GM12878 (cell line): ENCODE data around the gene MAP2K4. TPM values are rescaled to one million over a fixed set of nuclear protein-coding genes. Genes with fewer than 3 reads are reported as not detected.

ENCODE experiments used
- ATAC-seq: fragments of 200-7000 bp; cut with Tn5 transposase; 3 replicates; pipeline ENCODE4 v1.9.1; 2020; ENCODE audit warnings: mild to moderate bottlenecking, moderate library complexity
- BruUV-seq: library from RNA; stranded (reverse); fragments of 400-500 nt; replicated peaks from 2 replicates; lab custom pipeline; 2021; lab: Mats Ljungman, UMichigan
- CTCF ChIA-PET: fragments of 300-600 bp; sonication (Branson Sonifier 250); formaldehyde crosslinking; extraction: SDS; loops from one replicate; lab custom pipeline; 2021; ENCODE audit warnings: inconsistent platforms; lab: Yijun Ruan, JAX
- POLR2A ChIA-PET: fragments of 350-600 bp; formaldehyde crosslinking; extraction: SDS; loops from one replicate; lab custom pipeline; 2021; ENCODE audit warnings: inconsistent platforms; lab: Charles Lee
- RAD21 ChIA-PET: fragments of 300-600 bp; sonication (Branson Sonifier 250); formaldehyde crosslinking; loops from one replicate; lab custom pipeline; 2023; ENCODE audit warnings: antibody characterized with exemption; ENCODE audit not compliant: unreplicated experiment; lab: Charles Lee
- SMC1A ChIA-PET: fragments of 300-600 bp; sonication (Branson Sonifier 250); formaldehyde crosslinking; loops from one replicate; lab custom pipeline; 2023; ENCODE audit not compliant: unreplicated experiment, uncharacterized antibody; lab: Charles Lee
- DNase-seq: peaks from one replicate; pipeline ENCODE4 v3.0.0-alpha.2; 2011; ENCODE audit warnings: low read depth, low spot score
- FAIRE-seq: peaks from 3 replicates; lab custom pipeline; 2011; peaks lifted over from hg19 to GRCh38; lab: Jason Lieb, UNC
- H2AFZ ChIP-seq: 2 replicates; pipeline ENCODE4 v1.6.0; 2011; ENCODE audit warnings: low read depth, low read length, control low read depth; ENCODE audit not compliant: control insufficient read depth
- H3K27ac ChIP-seq: 2 replicates; pipeline ENCODE4 v1.5.1; 2011; ENCODE audit warnings: control low read depth; ENCODE audit not compliant: control insufficient read depth, insufficient read depth
- H3K27me3 ChIP-seq, 2 experiments: replicated peaks in 1 of 2; 2 replicates each; pipeline versions ENCODE4 v1.6.0 to v1.6.1; 2011; ENCODE audit warnings: low read length in 1 of 2; ENCODE audit not compliant: control insufficient read depth in 2 of 2, insufficient read depth in 2 of 2
- H3K36me3 ChIP-seq, 2 experiments: 2 replicates each; pipeline ENCODE4 v1.5.1; 2011; ENCODE audit warnings: low read length in 1 of 2; ENCODE audit not compliant: control insufficient read depth in 2 of 2, insufficient read depth in 2 of 2
- H3K4me1 ChIP-seq: 2 replicates; pipeline ENCODE4 v1.6.1; 2011; ENCODE audit warnings: mild to moderate bottlenecking, low read length, moderate library complexity, mixed read lengths; ENCODE audit not compliant: control insufficient read depth, insufficient read depth
- H3K4me2 ChIP-seq: 2 replicates; pipeline ENCODE4 v1.6.0; 2011; ENCODE audit warnings: control low read depth; ENCODE audit not compliant: control insufficient read depth, insufficient read depth
- H3K4me3 ChIP-seq: fragments of 200-600 bp; sonication (generic); 2 replicates; pipeline ENCODE4 v1.5.1; 2016
- H3K79me2 ChIP-seq: 2 replicates; pipeline ENCODE4 v1.6.0; 2011; ENCODE audit warnings: low read length; ENCODE audit not compliant: control insufficient read depth, insufficient read depth
- H3K9ac ChIP-seq: 2 replicates; pipeline ENCODE4 v1.8.0; 2011; ENCODE audit warnings: low read length, control low read depth, mixed read lengths; ENCODE audit not compliant: control insufficient read depth, insufficient read depth
- H3K9me3 ChIP-seq: replicated peaks from 3 replicates; pipeline ENCODE4 v1.5.1; 2011; ENCODE audit warnings: mild to moderate bottlenecking, low read length; ENCODE audit not compliant: control insufficient read depth, insufficient read depth
- H4K20me1 ChIP-seq: 2 replicates; pipeline ENCODE4 v1.6.0; 2011; ENCODE audit not compliant: control insufficient read depth, insufficient read depth
- CBFB ChIP-seq: IDR thresholded peaks from 2 replicates; pipeline ENCODE4 v1.6.1; 2016; ENCODE audit warnings: antibody characterized with exemption, low read depth
- CHD1 ChIP-seq: IDR thresholded peaks from 2 replicates; pipeline ENCODE4 v1.6.1; 2012; ENCODE audit warnings: low read depth, low read length, improper control_type of control experiment
- CHD4 ChIP-seq: fragments of 200-600 bp; sonication (generic); IDR thresholded peaks from 2 replicates; pipeline ENCODE4 v1.6.1; 2016; ENCODE audit warnings: mild to moderate bottlenecking
- HCFC1 ChIP-seq: fragments of 150-350 bp; IDR thresholded peaks from 2 replicates; pipeline ENCODE4 v1.6.1; 2014; ENCODE audit warnings: low read length
- HDGF ChIP-seq: fragments of 450-650 bp; IDR thresholded peaks from 2 replicates; pipeline ENCODE4 v1.6.1; 2016; ENCODE audit warnings: antibody characterized with exemption
- NFXL1 ChIP-seq: fragments of 450-650 bp; IDR thresholded peaks from 2 replicates; pipeline ENCODE4 v1.6.1; 2017; ENCODE audit warnings: antibody characterized with exemption, mild to moderate bottlenecking, borderline replicate concordance
- PAX8 ChIP-seq: fragments of 450-650 bp; IDR thresholded peaks from 2 replicates; pipeline ENCODE4 v1.6.1; 2017; ENCODE audit warnings: mild to moderate bottlenecking, moderate library complexity
- POU2F2 ChIP-seq: IDR thresholded peaks from 3 replicates; pipeline ENCODE4 v1.6.1; 2011; ENCODE audit warnings: low read depth, mild to moderate bottlenecking, low read length, borderline replicate concordance
- RELA ChIP-seq: fragments of 450-650 bp; IDR thresholded peaks from 2 replicates; pipeline ENCODE4 v1.8.0; 2014; ENCODE audit warnings: borderline replicate concordance; ENCODE audit not compliant: partially characterized antibody
- TCF12 ChIP-seq: IDR thresholded peaks from 2 replicates; pipeline ENCODE4 v1.6.1; 2011; ENCODE audit warnings: low read depth, mild to moderate bottlenecking, low read length
- TCF7 ChIP-seq: IDR thresholded peaks from 2 replicates; pipeline ENCODE4 v1.6.1; 2014; ENCODE audit warnings: antibody characterized with exemption, borderline replicate concordance
- YBX1 ChIP-seq: fragments of 450-650 bp; IDR thresholded peaks from 2 replicates; pipeline ENCODE4 v1.6.1; 2016; ENCODE audit warnings: antibody characterized with exemption
- YY1 ChIP-seq: IDR thresholded peaks from 2 replicates; pipeline ENCODE4 v1.6.1; 2011; ENCODE audit warnings: low read depth, mild to moderate bottlenecking, low read length
- ZNF274 ChIP-seq: IDR thresholded peaks from one replicate; pipeline ENCODE4 v1.8.0; 2011; ENCODE audit not compliant: insufficient read length, insufficient read depth
- WGBS: methylation state at CpG from one replicate; pipeline ENCODE4 v1.1.6; 2016; ENCODE audit warnings: low lambda C conversion rate; ENCODE audit not compliant: insufficient replicate concordance, insufficient coverage; ENCODE audit errors: missing lambda C conversion rate; 5-methylcytosine and 5-hydroxymethylcytosine counted together
- in situ Hi-C: fragments of 300-500 bp; cut with MboI; formaldehyde crosslinking; loops from 9 replicates; pipeline ENCODE4 v1.14.3; 2018; ENCODE audit warnings: mixed read lengths
- intact Hi-C: fragments of 100-400 bp; cut with micrococcal nuclease; formaldehyde crosslinking; loops from one replicate; pipeline ENCODE4 v1.14.2; 2022; ENCODE audit not compliant: unreplicated experiment
- polyA plus RNA-seq, 11 experiments: library from polyadenylated mRNA; depleted of rRNA in 4 of 11; unstranded in 6 of 11; stranded (reverse) in 5 of 11; fragments of >200 nt; fragmentation: Nextera tagmentation in 4 of 11; fragmentation: Illumina TruSeq in 1 of 11; extraction: Ambion mirVana in 4 of 11; extraction: Trizol in 1 of 11; gene quantifications; 1 replicate in 1 of 11; 2 replicates in 10 of 11; pipeline versions ENCODE4 v1.2.1 to v1.2.3, GENCODE V29; 2011 to 2016; ENCODE audit warnings: inconsistent platforms in 2 of 11, missing spikeins in 2 of 11, low read depth in 1 of 11
- total RNA-seq, 4 experiments: library from RNA; depleted of rRNA in 3 of 4; stranded (reverse); fragments of >200 nt in 3 of 4; fragmentation: Illumina TruSeq in 1 of 4; extraction: Trizol in 1 of 4; gene quantifications; 2 replicates each; pipeline versions ENCODE4 v1.2.1 to v1.2.3, GENCODE V29; 2013 to 2021
- TF ChIP-seq, protein P1 (sequence below): IDR thresholded peaks from 2 replicates; pipeline ENCODE4 v1.6.1; 2011; ENCODE audit warnings: low read depth, mild to moderate bottlenecking, low read length, moderate library complexity, borderline replicate concordance; ENCODE audit errors: extremely low read depth

MAP2K4 gene
- total and polyA plus RNA-seq, 10 of the 15 experiments (the other 5 are each of a cell fraction or from before 2014, with no cell fraction given): 5.4 to 34.1 (median 25.5) TPM

- no peak for DNase-seq
- TF ChIP-seq YY1 (no peak), HCFC1 (no peak), TCF12 (no peak), HDGF (no peak), CBFB (no peak), RELA (no peak), ZNF274 (no peak), NFXL1 (no peak), POU2F2 (no peak), PAX8 (no peak), YBX1 (no peak), CHD1 (no peak), CHD4 (no peak), TCF7 (no peak)
- TF ChIP-seq, protein P1, sequence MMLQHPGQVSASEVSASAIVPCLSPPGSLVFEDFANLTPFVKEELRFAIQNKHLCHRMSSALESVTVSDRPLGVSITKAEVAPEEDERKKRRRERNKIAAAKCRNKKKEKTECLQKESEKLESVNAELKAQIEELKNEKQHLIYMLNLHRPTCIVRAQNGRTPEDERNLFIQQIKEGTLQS: no peak
- no peaks in the 10 kb centered on the region for H3K9me3 ChIP-seq
- WGBS: 98% methylated on average over 3 of the region's 3 CpGs
- no peak overlapping the region for H3K9ac ChIP-seq
- no peak overlapping the region for H2AFZ ChIP-seq
- peaks cover 0 to 7% of the 10 kb centered on the region in 2 experiments; a peak in 1 of 4 replicates for H3K36me3 ChIP-seq
- H3K79me2 ChIP-seq: no peaks in the 10 kb centered on the region
- no peak overlapping the region for H3K27ac ChIP-seq
- ChIA-PET RAD21 (no interaction called here), CTCF (no interaction called here), POLR2A (no interaction called here), SMC1A (no interaction called here)
- no peaks in the 10 kb centered on the region for H4K20me1 ChIP-seq
- no peak overlapping the region for H3K4me2 ChIP-seq
- intact Hi-C loops (no loop called here), in situ Hi-C loops (no loop called here)
- no peak for ATAC-seq
- no peaks in the 10 kb centered on the region for H3K4me1 ChIP-seq
- no peak overlapping the region for H3K4me3 ChIP-seq
- H3K27me3 ChIP-seq: no peaks in the 10 kb centered on the region
- FAIRE-seq: no peak
- BruUV-seq: no TSS peak
These were observed 69.2 kb downstream of the MAP2K4 start for GRCh38 chr17:12089809-12090384.
